Activated CD4-positive, CD25-positive, alpha-beta regulatory T cell (primary cell): ENCODE results near the gene CRYBB2.
"Not testable (repeated sequence)": the region's sequence is repeated elsewhere in the genome, so short reads cannot be mapped to it uniquely, and the experiment has no call there.

Experiments used
- DNase-seq, 4 experiments: peaks; one replicate each; lab custom pipeline; 2025; lab: John Stamatoyannopoulos, UW

The CRYBB2 gene

DNA sequence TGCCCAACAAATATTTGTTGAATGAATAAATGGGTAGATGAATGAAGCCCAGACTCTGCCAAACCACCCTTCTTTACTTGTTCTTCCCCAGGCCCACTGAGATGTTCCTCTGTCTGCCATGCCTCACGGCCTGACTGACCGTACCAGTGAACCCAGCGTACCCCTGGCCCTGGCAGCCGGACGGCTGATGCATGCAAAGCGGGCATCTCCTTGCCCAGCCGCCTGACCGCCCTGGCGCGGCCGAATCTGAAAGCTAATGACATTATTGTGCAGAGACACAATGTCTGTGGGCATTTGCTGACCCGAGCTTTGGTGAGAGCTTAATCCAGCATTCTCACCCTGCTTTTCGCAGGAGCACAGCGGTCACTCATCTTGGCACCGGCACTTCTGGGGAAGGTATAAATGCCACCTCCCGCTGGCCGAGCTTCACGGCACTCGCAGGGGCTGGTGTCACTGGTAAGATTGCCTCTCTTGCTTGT lies at the start of gene CRYBB2:
CRYBB2 (plus strand) TSS at position 429 of the 479 bp plus-strand sequence. CDS start 1,791 bp downstream, outside the sequence.
- no peak for DNase-seq

GRCh38 chr22:25170426-25170980 lies 48.9 kb upstream of the CRYBB2 start:
- DNase-seq: no peak

- DNase-seq: no peak
Measured at GRCh38 chr22:25172153-25172552, 47.3 kb upstream of the CRYBB2 start.

DNA sequence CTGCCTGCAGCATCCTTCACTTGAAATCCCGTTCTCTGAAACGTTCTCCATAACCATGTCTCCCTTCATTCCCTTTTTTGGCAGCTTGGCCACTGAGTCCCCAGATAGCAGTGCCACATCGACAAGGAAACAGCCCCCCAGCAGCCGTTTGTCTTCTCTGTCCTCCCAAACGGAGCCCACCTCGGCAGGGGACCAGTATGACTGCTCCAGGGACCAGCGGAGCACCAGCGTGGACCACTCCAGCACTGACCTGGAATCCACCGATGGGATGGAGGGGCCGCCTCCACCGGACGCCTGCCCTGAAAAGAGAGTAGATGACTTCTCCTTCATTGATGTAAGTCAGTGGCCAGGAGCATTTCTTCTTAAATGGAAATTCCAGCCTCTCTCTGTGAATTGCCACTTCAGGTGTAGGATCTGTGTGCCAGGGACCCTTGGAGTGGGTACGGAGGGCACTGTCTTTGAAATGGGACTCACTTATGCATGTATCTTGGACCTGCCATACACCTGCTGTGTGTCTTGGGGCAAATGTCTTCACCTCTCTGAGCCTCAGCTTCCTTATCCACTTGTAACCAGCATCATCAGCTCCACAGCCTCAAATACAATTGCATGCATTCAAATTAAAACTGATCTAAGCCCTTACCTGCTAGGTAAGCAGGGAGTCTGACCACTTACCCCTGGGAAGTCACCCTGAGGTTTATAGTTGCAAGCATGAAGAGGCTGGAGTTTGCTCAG lies 45.1 kb upstream of the CRYBB2 start:
- DNase-seq: no peak

DNA sequence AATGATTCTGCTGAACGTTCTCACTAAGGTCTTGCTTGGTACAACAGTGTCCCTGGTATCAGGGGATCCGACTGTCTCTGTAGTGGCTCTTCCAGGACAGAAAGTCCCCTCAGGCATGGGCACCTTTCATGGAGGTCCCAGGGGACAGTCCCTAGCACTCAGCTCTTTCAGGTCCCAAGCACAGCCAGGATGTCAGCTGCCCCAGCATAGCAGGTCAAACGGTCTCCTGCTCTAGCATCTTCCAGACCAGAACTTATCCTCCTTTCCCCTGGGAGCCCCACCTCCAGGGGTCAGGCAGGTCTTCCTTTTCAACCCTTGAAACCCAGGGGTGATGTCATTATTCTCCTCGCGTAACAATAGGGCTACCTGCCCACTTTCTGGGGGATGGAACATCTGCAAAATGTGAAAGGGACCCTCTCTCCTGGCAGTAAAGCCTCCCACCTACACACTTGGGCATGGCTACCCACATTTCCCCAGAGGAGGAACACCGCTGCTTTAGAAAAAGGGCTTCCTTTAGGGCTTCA lies 44.5 kb upstream of the CRYBB2 start:
- DNase-seq: no peak

GRCh38 chr22:25176175-25176574 lies 43.3 kb upstream of the CRYBB2 start:
- no peak for DNase-seq

- no peak for DNase-seq
Measured at GRCh38 chr22:25176799-25177198, 42.6 kb upstream of the CRYBB2 start.

GRCh38 chr22:25177226-25177625 lies 42.2 kb upstream of the CRYBB2 start:
- DNase-seq: no peak

- no peak for DNase-seq
Measured at GRCh38 chr22:25177895-25178294, 41.5 kb upstream of the CRYBB2 start.

GRCh38 chr22:25178348-25178747 lies 41.1 kb upstream of the CRYBB2 start:
- not testable (repeated sequence) for DNase-seq

DNA sequence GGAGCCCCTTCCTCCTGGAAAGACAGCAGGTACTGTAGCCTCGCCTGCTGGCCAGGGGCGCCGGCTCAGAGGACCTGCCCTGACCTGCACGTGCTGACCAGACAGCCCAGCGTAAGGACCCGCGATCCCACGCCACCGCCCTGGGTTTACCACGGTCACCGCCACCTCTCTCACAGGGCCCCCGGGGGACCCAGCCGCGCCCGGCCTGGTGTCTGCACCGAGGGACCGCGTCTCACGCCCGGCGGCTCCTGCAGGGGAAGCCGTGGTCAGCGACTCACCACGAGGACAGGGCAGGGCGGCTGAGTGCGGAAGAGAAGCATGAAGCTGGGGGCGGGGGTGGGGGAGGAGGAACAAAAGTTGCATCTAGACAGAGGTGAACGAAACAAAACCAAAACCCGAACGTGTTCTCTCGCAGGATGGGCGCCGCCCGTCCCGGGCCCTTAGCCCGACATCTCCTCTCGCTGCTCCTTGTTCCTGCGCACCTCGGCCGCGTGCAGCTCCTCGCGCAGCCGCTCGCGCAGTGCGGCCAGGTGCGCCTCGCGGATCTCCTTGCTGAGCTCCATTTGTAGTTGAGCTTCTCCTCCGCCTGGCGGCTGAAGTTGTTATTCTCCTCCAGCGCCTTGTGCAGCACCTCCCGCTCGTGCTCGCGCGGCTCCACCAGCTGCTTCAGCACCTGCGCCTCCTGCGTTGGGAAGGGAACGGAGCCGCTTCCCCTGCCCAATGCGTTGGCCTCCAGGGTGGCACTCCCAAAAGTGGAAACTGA lies 40.4 kb upstream of the CRYBB2 start:
- DNase-seq: not testable (repeated sequence)

DNA sequence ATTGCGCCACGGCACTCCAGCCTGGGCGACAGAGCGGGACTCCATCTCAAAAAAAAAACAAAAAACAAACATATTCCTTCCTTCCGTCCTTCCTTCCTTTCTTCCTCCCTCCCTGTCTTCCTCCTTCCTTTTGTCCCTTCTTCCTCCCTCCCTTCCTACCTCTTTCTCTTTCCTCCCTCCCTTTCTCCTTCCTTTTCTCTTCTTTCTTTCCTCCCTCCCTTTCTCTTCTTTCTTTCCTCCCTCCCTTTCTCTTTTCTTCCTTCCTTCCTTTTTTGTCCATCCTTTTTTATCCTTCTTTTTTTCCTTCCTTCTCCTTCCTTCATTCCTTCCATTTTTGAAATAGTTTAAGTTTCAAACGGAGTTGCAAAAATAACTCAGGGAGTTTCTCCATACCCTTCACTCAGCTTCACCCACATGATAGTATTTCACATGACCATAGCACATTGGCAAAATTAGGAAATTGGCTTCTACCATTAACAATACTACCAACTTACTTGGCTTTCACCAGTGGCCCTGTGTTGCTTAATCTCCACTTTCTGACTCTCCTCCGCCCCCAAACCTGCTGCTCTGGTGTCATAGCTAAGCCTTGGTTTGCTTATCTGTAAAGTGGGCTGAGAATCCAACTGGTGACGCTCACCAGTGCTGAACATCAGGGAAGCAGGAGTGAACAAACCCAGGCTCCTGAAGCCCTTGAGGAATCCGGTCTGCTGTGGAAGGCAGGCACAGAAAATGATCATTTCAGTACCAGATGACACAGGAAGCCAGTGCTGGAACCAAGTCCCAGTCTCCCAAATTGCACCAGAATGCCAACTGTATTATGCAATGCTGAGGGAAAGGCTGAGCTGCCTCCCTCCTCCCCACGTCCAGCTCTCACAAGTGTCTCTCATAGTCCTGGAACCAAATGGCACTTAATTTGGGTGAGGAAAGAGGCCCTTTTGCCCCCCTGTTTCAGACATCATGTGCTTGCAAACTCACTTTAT lies 37.0 kb upstream of the CRYBB2 start:
- no peak for DNase-seq

GRCh38 chr22:25183949-25184619 lies 35.4 kb upstream of the CRYBB2 start:
- no peak for DNase-seq

DNA sequence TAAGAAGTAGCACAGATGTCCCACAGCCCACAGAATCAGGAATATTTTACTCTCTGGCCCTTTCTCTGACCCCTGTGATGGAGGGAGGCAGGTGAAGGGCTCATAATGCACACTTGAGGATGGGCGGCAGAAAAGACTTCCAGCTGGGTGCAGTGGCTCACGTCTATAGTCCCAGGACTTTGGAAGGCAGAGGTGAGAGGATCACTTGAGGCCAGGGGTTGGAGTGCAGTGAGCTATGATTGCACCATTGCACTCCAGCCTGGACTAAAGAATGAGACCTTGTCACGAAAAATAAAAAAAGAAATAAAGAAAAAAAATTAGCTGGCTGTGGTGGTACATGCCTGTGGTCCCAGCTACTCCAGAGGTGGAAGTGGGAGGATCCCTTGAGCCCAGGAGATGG lies 33.3 kb upstream of the CRYBB2 start:
- DNase-seq: no peak

GRCh38 chr22:25187469-25187868 lies 32.0 kb upstream of the CRYBB2 start:
- no peak for DNase-seq

- no peak for DNase-seq
Measured at GRCh38 chr22:25192406-25192805, 27.0 kb upstream of the CRYBB2 start.

GRCh38 chr22:25193130-25193529 lies 26.3 kb upstream of the CRYBB2 start:
- no peak for DNase-seq

- DNase-seq: no peak
Measured at GRCh38 chr22:25193548-25193947, 25.9 kb upstream of the CRYBB2 start.

DNA sequence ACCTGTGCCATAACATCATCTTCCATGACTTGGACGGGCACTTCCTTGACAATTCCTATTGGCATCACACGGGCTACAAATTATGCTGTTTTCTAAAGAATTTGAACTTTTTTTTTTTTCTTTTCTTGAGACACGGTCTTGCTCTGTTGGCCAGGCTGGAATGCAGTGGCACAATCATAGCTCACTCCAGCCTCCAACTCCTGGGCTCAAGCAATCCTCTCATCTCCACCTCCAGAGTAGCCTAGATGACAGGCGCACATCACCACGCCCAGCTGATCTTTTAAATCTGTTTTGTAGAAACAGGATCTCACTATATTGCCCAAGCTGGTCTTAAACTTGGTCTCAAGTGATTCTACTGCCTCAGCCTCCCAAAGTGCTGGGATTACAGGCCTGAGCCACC lies 23.1 kb upstream of the CRYBB2 start:
- DNase-seq: no peak

GRCh38 chr22:25197340-25197739 lies 22.1 kb upstream of the CRYBB2 start:
- no peak for DNase-seq
